ENCODE measurements around the gene PDE7B.

PDE7B gene

GRCh38 chr6:135895231-135895911, 43.9 kb downstream of the PDE7B start:
- no peak for DNase-seq

- DNase-seq, result no peak
Measured at GRCh38 chr6:135897087-135897486, 45.6 kb downstream of the PDE7B start.

- DNase-seq, result no peak
Measured at GRCh38 chr6:135901774-135902524, 50.4 kb downstream of the PDE7B start.

DNA sequence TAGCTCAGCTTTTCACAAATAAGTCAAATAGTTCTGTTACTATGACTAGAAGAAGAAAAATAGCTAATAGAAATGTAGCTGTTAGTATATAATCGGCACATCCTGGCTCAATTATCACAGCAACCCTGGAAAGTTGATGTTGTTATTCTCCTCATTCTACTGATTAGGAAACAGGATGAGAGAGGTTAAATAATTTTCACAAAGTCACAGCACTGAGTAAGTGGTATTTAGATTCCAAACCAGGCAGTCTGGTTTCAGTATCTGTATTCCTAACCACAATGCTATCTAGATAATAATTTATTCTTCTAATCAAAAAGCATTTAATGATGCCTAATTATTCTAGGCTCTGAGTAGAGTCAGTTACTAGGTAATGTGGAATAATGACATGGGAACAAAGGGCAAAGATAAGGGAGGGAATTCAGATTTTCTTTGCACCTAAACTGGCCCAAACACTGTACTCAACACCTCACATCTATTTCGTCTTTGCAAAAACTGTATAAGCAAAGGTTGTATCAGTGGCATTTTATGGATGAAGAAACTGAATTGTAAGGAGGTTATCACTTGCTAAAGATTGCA, 51.3 kb downstream of the PDE7B start:
- DNase-seq, result no peak

GRCh38 chr6:135904666-135905065, 53.2 kb downstream of the PDE7B start:
- no peak for DNase-seq

GRCh38 chr6:135905604-135906300, 54.3 kb downstream of the PDE7B start:
- DNase-seq, result no peak

DNA sequence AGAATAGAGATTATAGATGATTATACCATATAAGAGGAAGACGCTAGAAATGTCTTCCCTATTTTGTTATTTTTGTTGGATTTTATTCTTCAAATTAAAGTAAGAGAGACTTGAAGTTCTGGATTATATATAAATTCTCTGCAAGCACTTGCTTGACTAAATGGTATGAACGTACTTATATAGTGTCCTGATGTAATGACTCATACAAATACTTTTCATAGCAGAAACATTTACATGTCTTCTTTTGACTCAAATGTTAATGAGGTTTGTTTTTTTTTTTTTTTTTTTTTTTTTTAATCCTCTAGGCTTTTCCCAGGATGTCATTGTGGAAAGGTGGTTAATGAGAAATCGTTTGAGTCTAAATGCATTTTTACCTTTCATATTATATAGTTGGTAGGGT, 55.0 kb downstream of the PDE7B start:
- no peak for DNase-seq

DNA sequence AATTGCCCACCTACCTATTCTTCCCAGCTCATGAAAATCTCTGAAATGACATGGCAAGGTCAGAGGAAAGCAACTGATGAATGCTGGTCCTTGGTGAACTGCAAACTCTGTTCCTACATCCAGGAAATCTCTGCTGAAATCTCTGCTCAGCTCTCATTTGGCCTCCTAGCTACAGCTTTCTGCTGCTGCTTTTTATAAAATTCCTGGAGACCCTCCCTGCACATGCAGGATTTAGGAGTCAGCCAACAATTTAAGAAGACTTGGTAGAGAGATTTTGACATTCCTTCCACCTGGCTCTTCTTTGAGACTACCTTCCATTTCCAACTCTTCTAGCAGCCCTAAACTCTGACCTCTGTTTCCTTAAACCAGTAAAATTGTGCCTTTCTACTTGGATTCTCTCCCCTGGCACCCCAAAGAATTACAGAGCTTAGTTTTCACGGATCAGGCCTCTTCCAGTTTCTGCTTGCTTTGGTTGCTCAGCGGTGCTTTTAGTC, 55.5 kb downstream of the PDE7B start:
- DNase-seq, result no peak

DNA sequence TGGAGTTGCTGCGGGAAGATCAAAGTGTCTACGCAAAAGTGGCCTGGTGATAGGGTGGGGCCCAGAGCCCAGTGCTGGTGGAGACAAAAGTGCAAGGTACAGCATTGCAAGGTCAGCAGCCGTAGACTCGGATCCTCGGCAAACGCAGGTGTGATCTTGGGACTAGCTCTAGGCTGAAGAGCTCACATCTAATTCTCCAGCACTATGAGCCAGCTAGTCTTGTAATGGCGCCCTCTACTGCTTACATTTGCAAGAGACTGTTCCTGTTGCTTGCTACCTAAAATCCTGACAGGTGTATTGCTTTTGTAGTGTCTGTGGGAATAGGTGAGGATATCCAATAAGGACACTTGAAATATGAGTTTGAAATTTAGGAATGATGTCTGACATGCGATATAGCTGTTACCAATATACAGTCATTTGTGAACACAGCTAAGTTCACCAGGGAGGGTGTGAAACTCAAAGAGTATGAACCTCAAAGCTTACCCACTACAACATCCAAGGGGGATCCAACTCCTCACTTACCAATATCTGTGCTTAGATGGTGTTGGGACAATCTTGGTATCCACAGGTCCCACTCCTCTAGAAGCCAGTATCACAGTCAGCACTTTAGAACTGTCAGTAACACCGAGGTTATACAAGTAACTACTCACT, 58.4 kb downstream of the PDE7B start:
- no peak for DNase-seq

DNA sequence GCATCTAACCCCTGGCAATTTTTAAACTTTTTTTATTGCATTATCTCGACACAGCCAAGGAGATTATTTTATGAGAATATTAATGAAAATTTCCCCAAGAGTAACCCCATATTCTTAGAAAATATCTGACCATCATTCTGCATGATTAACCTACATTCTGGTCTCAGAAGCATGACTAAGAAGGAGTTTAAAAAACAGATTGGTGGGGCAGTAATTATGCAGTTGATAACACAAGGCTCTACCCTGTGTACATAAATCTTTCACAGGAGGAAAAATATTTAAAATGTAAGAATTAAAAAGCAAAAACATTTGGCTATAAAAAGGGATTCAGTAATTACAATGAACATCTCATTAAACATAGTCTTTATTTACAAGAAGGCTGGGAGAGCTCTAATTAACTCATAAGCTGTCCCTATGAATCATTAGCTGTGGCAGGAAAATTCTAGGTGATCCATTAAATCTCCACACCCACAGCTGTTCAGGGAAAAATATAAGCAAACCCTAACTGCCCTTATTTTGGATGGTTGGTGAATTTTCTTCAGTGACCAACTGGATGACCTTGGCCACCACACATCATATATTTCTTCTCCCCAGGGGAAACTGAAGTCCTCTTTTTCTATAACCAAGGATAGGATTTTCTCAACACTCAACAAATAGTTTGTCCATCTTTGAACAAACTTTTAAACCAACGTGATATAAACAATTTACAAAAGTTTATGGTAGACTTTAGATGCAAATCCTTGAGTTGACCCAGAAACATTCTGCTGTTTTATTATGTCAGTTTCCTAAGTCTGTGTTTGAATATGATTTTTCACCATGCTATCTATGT, 59.5 kb downstream of the PDE7B start:
- DNase-seq, result no peak

GRCh38 chr6:135913785-135914184, 62.3 kb downstream of the PDE7B start:
- DNase-seq, result no peak

DNA sequence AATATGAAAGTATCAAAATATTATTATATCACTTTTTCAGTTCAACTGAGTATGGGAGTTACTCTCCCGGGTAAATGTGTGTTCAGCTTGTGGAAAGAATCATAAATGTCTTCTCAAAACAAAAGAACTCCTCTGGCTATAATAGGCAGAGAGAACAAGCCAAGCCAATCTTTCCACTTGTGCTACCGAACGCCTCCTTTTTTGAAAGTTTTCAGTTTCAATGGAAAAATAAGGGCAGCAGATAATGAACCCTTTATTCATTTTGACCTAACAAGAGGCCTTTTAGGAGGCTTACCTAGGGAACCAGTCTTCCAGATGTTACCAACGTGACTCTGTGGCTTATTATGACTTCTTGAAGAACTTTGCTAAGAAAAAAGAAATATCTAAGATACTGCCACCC, 67.5 kb downstream of the PDE7B start:
- no peak for DNase-seq

- DNase-seq, result no peak
Measured at GRCh38 chr6:135920689-135921088, 69.2 kb downstream of the PDE7B start.

DNA sequence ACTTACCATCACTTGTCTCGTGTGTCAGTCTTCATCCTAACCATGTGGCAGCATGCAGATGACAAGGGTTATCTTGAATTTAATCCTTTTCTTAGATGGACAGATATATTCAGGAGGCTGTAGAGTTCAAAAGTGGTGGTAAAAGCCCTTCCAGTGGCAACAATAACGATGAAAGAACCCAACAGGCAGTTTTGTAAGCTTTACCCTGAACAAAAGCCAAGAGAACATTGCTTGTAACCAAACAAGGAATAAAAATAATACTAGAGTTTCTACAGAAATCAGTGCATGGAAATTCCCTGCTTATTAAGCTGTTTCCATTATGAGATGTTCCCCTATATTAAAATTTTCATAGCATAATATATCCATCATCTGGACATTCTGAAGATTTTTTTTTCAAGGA, 69.7 kb downstream of the PDE7B start:
- no peak for DNase-seq

DNA sequence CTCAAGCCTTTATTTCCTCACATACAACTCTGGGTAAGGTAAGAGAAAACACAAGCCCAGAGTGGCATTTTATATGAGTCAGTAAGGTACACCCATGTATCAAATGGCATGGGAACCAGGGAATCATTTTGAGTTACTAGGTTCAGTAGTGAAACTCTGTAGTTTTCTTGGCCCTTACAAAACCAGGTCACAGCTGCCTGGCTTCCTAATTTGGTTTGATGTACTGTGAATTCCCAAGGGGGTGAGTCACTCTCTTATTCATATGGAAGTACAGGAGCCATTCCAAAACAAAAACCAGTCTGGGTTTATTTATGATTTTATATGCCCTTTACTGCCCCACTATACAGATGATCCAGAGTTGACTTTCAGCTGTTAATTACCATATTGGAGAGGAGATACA, 70.7 kb downstream of the PDE7B start:
- no peak for DNase-seq

DNA sequence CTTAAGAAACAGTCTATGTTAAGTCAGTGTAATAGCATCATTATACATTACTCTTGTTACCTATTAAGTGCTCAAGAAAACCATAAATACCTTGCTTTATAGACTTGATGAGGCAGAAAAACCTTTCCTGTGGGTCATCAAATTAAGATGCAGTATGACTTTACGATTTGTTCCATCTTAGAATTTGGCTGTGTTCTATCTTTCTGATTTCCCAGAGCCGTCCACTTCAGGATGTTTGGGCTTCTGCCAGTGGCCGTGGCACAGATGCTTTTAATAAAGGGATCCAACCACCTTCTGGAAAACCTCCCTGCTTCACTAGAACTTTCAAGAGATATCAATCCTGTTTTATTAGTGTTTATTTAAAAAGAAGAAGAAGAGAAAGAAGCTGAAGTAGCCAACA, 71.2 kb downstream of the PDE7B start:
- DNase-seq, result no peak

DNA sequence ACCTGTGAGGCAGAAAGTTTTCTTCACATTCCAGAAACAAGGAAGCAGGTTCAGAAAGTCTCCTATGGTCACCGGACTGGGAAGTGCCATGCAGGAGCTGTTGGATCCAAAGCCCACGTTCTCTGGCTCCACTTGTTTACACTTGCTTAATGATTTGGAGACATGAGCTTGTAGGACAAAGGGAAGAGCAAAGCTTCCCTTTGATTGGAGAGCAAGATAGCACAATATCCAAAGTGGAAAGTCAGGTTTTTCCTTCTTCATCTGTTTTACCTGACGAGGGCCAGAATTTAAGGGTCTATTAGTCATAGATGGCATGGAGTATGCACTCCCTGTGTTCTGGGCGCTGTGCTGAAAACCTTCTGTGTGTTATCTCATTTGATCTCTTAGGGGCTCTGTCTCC, 81.2 kb downstream of the PDE7B start:
- DNase-seq, result no peak

DNA sequence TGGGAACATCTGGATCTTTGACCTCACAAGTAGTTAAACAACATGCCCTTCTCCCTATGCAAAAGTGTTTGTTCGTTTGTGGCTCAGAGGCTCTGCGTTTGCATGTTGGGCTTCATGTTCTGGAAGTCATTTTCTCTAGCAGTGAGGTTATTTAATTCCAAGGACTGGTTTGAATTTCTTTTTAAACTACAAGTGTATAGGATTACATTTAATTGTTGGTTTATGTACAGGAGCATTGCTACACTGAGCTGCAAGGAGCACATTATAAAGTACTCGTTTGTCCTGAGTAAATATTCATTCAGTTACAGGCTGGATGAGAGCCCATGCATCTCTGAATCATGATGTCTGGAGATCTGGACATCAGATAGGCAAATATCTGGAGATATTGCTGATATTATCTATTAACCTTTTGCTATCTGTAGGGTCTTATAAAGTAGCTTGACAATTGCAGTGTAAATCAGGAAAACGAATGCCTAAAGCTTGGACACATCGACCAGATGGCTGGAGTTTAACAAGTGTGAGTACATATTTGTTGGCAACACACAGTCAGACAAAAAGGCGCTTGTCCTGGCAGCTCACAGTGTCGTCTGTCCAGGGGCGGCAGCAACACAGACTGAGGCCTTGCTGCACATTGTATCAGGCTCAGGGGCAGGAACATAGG, 84.6 kb downstream of the PDE7B start:
- DNase-seq, result peak; percentile 4

DNA sequence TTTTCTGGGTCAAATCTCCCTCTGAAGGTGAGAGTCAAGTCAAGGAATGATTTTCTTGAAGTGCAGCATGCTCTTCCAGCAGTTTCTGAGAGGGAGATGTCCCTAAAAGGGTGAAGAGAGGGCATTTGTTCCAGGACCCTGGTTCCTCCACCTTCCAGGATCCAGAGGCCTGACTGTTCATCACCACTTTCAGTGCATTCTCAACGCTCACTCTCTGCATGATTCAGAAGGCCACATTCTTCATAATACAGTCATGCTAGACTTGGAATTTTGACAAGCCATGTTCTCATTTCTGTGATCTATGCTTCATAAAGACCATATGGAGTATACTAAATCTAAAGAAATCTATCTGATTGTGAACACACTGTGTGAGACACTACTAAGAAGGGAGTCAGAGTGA, 85.1 kb downstream of the PDE7B start:
- no peak for DNase-seq

DNA sequence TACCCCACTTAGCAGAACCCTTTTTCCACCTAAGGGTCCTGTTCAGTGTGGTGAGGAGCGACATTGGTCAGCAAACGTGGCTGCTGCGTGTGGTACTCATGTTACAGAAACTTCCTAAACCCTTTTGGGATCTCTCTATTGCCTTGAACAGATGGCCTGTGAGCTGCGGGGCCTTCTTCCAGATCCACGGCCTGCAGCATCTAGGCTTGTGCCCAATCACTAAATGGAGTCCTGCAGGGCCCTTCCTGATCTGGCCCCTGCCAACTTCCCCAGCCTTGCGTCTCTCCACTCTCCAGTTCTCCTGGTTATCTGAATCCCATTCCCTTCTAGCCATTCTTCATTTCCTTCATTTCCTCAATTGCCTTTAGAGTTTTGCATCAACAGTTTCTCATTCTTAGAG, 85.6 kb downstream of the PDE7B start:
- DNase-seq, result no peak

- DNase-seq, result peak; percentile 75
Measured at GRCh38 chr6:135938576-135939207, 87.2 kb downstream of the PDE7B start.
